GM18867 (cell line): Measurements from ENCODE around the gene RAB4B.
"Not testable (repeated sequence)": the region's sequence is repeated elsewhere in the genome, so short reads cannot be mapped to it uniquely, and the experiment has no call there.

ENCODE experiments used
- ATAC-seq: cut with Tn5 transposase; IDR thresholded peaks from one replicate; pipeline ENCODE4 v1.9.1; 2021; ENCODE audit warnings: mild to moderate bottlenecking, moderate library complexity; ENCODE audit not compliant: unreplicated experiment

RAB4B gene

DNA sequence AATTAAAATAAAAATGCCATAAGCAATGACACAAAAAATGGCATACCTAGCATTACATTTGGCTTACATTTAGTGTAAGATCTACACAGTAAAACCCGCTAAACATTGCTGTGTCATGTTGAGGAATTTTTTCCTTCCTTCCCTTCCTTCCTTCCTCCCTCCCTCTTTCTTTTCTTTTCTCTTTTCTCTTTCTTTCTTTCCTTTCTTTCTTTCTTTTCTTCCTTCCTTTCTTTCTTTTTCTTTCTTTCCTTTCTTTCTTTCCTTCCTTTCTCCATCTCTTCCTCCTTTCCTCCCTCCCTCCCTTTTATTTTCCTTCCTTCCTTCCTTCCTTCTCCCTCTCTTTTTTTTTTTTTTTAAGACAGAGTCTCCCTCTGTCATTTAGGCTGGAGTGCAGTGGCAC, 60.4 kb downstream of the RAB4B start:
- ATAC-seq: not testable (repeated sequence)

DNA sequence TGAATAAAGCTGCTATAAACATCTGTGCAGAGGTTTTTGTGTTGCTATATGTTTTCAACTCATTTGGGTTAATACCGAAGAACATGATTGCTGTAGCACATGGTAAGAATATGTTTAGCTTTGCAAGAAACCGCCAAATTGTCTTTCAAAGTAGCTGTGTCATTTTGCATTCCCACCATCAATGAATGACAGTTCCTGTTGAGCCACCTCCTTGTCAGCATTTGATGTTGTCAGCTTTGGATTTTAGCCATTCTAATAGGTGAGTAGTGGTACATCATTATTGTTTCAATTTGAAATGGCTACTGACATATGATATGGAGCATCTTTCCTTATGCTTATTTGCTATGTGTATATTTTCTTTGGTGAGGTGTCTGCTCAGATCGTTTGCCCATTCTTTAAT, 64.0 kb downstream of the RAB4B start:
- not testable (repeated sequence) for ATAC-seq

DNA sequence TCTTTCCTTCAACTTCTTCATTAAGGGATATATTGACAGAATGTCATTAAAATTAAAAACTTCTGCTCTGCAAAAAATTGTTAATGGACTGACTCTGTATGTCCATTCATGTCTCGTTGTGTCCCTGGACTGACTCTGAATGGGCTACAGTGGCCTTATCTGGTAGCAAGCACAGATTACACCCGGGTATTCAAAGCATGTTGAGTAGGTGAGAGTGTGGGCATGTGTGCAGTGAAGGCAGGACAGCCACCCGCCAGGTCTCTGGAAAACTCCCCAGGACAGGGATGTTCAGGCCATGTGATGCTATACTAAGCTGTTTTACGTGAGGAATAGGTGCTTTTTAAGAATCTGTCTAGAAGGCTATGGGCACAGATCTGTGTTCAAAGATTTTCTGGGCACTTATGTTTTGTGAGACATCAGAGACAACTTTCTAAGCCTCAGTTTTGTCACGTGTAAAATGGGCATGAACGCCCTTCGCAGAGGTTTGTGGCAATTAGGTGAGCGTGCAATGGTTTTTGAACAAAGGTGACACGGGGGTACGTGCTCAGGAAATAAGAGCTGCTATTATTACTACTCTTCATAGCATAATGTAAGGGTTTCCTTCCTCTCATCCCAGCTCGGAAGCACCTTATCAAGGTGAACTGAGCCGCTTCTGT, 65.1 kb downstream of the RAB4B start:
- ATAC-seq: not testable (repeated sequence)

DNA sequence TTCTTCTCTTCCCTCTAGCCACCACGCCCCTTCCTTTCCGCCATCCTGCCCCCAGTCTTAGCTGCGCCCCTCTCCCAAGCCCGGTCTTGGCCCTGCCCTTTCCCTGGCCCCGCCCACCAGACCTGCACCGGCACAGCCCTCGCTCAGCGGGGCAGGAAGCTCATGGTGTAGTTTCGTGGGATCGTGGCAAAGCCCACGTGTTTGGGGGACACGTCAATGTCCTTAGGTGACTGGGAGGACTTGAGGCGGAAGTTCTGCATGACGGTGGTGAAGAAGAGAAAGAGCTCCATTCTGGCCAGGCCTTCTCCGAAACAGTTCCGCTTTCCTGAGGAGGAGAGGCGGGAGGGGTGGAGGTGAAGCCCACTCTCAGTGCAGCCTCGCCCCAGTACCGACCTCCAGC, 65.6 kb downstream of the RAB4B start:
- ATAC-seq: not testable (repeated sequence)
